ENCODE results near the gene FMNL3.

FMNL3 gene

GRCh38 chr12:49604856-49605255 lies 102.3 kb downstream of the FMNL3 start:
- Histone ChIP-seq H3K4ac (ENCODE audit: low read depth, low read length) (no peak overlapping the region), H3K4me1 (ENCODE audit: control insufficient read depth in 1 of 2, insufficient read depth in 2 of 2, low read length in 2 of 2) (peaks cover 0 to 4% of the 10 kb centered on the region in 2 experiments), H2AFZ (ENCODE audit: insufficient read depth, low read length, poor library complexity) (no peak overlapping the region), H2AK5ac (ENCODE audit: low read length) (no peak overlapping the region), H3K36me3 (ENCODE audit: control insufficient read depth in 1 of 2, insufficient read depth in 2 of 2, low read length in 2 of 2) (no peaks in the 10 kb centered on the region), H2BK120ac (ENCODE audit: insufficient read depth, low read length, poor library complexity) (no peak overlapping the region), H3K79me2 (ENCODE audit: control insufficient read depth, insufficient read depth, low read length, poor library complexity) (no peaks in the 10 kb centered on the region), H4K91ac (ENCODE audit: low read depth, low read length) (no peak overlapping the region), H3K18ac (ENCODE audit: low read length) (no peak overlapping the region), H3K23ac (ENCODE audit: low read length) (no peak overlapping the region), H3K27ac (ENCODE audit: low read depth, low read length) (no peak overlapping the region), H3K27me3 (ENCODE audit: insufficient read depth, low read length) (no peaks in the 10 kb centered on the region), H3K79me1 (ENCODE audit: low read length) (no peaks in the 10 kb centered on the region), H4K8ac (ENCODE audit: low read depth, low read length) (no peak overlapping the region), H3K9ac (ENCODE audit: low read length) (no peak overlapping the region), H3K9me3 (ENCODE audit: insufficient read depth, low read depth, low read length) (peaks cover under 1% of the 10 kb centered on the region), H4K12ac (ENCODE audit: low read depth, low read length) (no peak overlapping the region), H3K4me3 (ENCODE audit: low read depth, low read length) (no peak overlapping the region), H3K14ac (ENCODE audit: low read length) (no peak overlapping the region), H2BK5ac (ENCODE audit: low read depth, low read length, poor library complexity) (no peak overlapping the region), H3K4me2 (ENCODE audit: low read length) (no peak overlapping the region), H2BK12ac (ENCODE audit: low read length) (no peak overlapping the region)
- no peak for DNase-seq
- no CpG with 5 or more reads among the region's 5 CpGs for WGBS (ENCODE audit: extremely low coverage, insufficient coverage, insufficient read length)

GRCh38 chr12:49603721-49604120 lies 103.5 kb downstream of the FMNL3 start:
- no peak overlapping the region for H2BK12ac ChIP-seq (ENCODE audit: low read length)
- peaks cover 4% of the 10 kb centered on the region for H3K9me3 ChIP-seq (ENCODE audit: insufficient read depth, low read depth, low read length)
- no peak overlapping the region for H2AFZ ChIP-seq (ENCODE audit: insufficient read depth, low read length, poor library complexity)
- no peak overlapping the region for H3K9ac ChIP-seq (ENCODE audit: low read length)
- no CpG with 5 or more reads among the region's 1 CpG for WGBS (ENCODE audit: extremely low coverage, insufficient coverage, insufficient read length)
- H3K27ac ChIP-seq (ENCODE audit: low read depth, low read length), result no peak overlapping the region
- H3K4ac ChIP-seq (ENCODE audit: low read depth, low read length), result no peak overlapping the region
- H3K4me2 ChIP-seq (ENCODE audit: low read length), result no peak overlapping the region
- H2BK120ac ChIP-seq (ENCODE audit: insufficient read depth, low read length, poor library complexity), result no peak overlapping the region
- H3K79me1 ChIP-seq (ENCODE audit: low read length), result no peaks in the 10 kb centered on the region
- H3K23ac ChIP-seq (ENCODE audit: low read length), result no peak overlapping the region
- H3K36me3 ChIP-seq (ENCODE audit: control insufficient read depth in 1 of 2, insufficient read depth in 2 of 2, low read length in 2 of 2), result no peaks in the 10 kb centered on the region
- H2AK5ac ChIP-seq (ENCODE audit: low read length), result no peak overlapping the region
- DNase-seq, result no peak
- H3K4me1 ChIP-seq (ENCODE audit: control insufficient read depth in 1 of 2, insufficient read depth in 2 of 2, low read length in 2 of 2), result no peaks in the 10 kb centered on the region
- H3K4me3 ChIP-seq (ENCODE audit: low read depth, low read length), result no peak overlapping the region
- H4K8ac ChIP-seq (ENCODE audit: low read depth, low read length), result no peak overlapping the region
- no peak overlapping the region for H3K18ac ChIP-seq (ENCODE audit: low read length)
- H4K12ac ChIP-seq (ENCODE audit: low read depth, low read length), result no peak overlapping the region
- no peak overlapping the region for H4K91ac ChIP-seq (ENCODE audit: low read depth, low read length)
- no peak overlapping the region for H3K14ac ChIP-seq (ENCODE audit: low read length)
- no peaks in the 10 kb centered on the region for H3K79me2 ChIP-seq (ENCODE audit: control insufficient read depth, insufficient read depth, low read length, poor library complexity)
- no peak overlapping the region for H2BK5ac ChIP-seq (ENCODE audit: low read depth, low read length, poor library complexity)
- no peaks in the 10 kb centered on the region for H3K27me3 ChIP-seq (ENCODE audit: insufficient read depth, low read length)

GRCh38 chr12:49599961-49600360 lies 107.2 kb downstream of the FMNL3 start:
- H3K79me2 ChIP-seq (ENCODE audit: control insufficient read depth, insufficient read depth, low read length, poor library complexity), result no peaks in the 10 kb centered on the region
- H3K4me1 ChIP-seq (ENCODE audit: control insufficient read depth in 1 of 2, insufficient read depth in 2 of 2, low read length in 2 of 2), result no peaks in the 10 kb centered on the region
- H3K9ac ChIP-seq (ENCODE audit: low read length), result no peak overlapping the region
- H2AFZ ChIP-seq (ENCODE audit: insufficient read depth, low read length, poor library complexity), result no peak overlapping the region
- no peak overlapping the region for H2AK5ac ChIP-seq (ENCODE audit: low read length)
- no peak overlapping the region for H3K18ac ChIP-seq (ENCODE audit: low read length)
- no peak for DNase-seq
- H3K9me3 ChIP-seq (ENCODE audit: insufficient read depth, low read depth, low read length), result peaks cover 4% of the 10 kb centered on the region
- H3K14ac ChIP-seq (ENCODE audit: low read length), result no peak overlapping the region
- no peak overlapping the region for H4K12ac ChIP-seq (ENCODE audit: low read depth, low read length)
- H2BK120ac ChIP-seq (ENCODE audit: insufficient read depth, low read length, poor library complexity), result no peak overlapping the region
- no peak overlapping the region for H4K8ac ChIP-seq (ENCODE audit: low read depth, low read length)
- H2BK12ac ChIP-seq (ENCODE audit: low read length), result no peak overlapping the region
- H3K27ac ChIP-seq (ENCODE audit: low read depth, low read length), result no peak overlapping the region
- H3K23ac ChIP-seq (ENCODE audit: low read length), result no peak overlapping the region
- H3K79me1 ChIP-seq (ENCODE audit: low read length), result no peaks in the 10 kb centered on the region
- no peaks in the 10 kb centered on the region for H3K36me3 ChIP-seq (ENCODE audit: control insufficient read depth in 1 of 2, insufficient read depth in 2 of 2, low read length in 2 of 2)
- H3K4me2 ChIP-seq (ENCODE audit: low read length), result no peak overlapping the region
- no peak overlapping the region for H3K4me3 ChIP-seq (ENCODE audit: low read depth, low read length)
- H3K4ac ChIP-seq (ENCODE audit: low read depth, low read length), result no peak overlapping the region
- H2BK5ac ChIP-seq (ENCODE audit: low read depth, low read length, poor library complexity), result no peak overlapping the region
- no peak overlapping the region for H4K91ac ChIP-seq (ENCODE audit: low read depth, low read length)
- H3K27me3 ChIP-seq (ENCODE audit: insufficient read depth, low read length), result no peaks in the 10 kb centered on the region
- no CpG with 5 or more reads among the region's 8 CpGs for WGBS (ENCODE audit: extremely low coverage, insufficient coverage, insufficient read length)

- no peak overlapping the region for H4K91ac ChIP-seq (ENCODE audit: low read depth, low read length)
Observed at GRCh38 chr12:49598527-49598926, 108.7 kb downstream of the FMNL3 start.

More at GRCh38 chr12:49598527-49598926, 108.7 kb downstream of the FMNL3 start:
- no peaks in the 10 kb centered on the region for H3K27me3 ChIP-seq (ENCODE audit: insufficient read depth, low read length)
- H3K36me3 ChIP-seq (ENCODE audit: control insufficient read depth in 1 of 2, insufficient read depth in 2 of 2, low read length in 2 of 2), result no peaks in the 10 kb centered on the region
- H2AK5ac ChIP-seq (ENCODE audit: low read length), result no peak overlapping the region
- no peak overlapping the region for H3K23ac ChIP-seq (ENCODE audit: low read length)
- H4K8ac ChIP-seq (ENCODE audit: low read depth, low read length), result no peak overlapping the region
- DNase-seq, result no peak
- H3K79me2 ChIP-seq (ENCODE audit: control insufficient read depth, insufficient read depth, low read length, poor library complexity), result no peaks in the 10 kb centered on the region
- no peak overlapping the region for H3K14ac ChIP-seq (ENCODE audit: low read length)
- H3K79me1 ChIP-seq (ENCODE audit: low read length), result no peaks in the 10 kb centered on the region
- no peak overlapping the region for H2BK5ac ChIP-seq (ENCODE audit: low read depth, low read length, poor library complexity)
- H3K9ac ChIP-seq (ENCODE audit: low read length), result no peak overlapping the region
- no peak overlapping the region for H3K4me2 ChIP-seq (ENCODE audit: low read length)
- H3K9me3 ChIP-seq (ENCODE audit: insufficient read depth, low read depth, low read length), result peaks cover 4% of the 10 kb centered on the region
- no peak overlapping the region for H2BK12ac ChIP-seq (ENCODE audit: low read length)
- H4K12ac ChIP-seq (ENCODE audit: low read depth, low read length), result no peak overlapping the region
- no peak overlapping the region for H3K4me3 ChIP-seq (ENCODE audit: low read depth, low read length)
- no peaks in the 10 kb centered on the region for H3K4me1 ChIP-seq (ENCODE audit: control insufficient read depth in 1 of 2, insufficient read depth in 2 of 2, low read length in 2 of 2)
- H3K27ac ChIP-seq (ENCODE audit: low read depth, low read length), result no peak overlapping the region
- H3K18ac ChIP-seq (ENCODE audit: low read length), result no peak overlapping the region
- H3K4ac ChIP-seq (ENCODE audit: low read depth, low read length), result no peak overlapping the region
- H2BK120ac ChIP-seq (ENCODE audit: insufficient read depth, low read length, poor library complexity), result no peak overlapping the region
- WGBS (ENCODE audit: extremely low coverage, insufficient coverage, insufficient read length), result no CpG with 5 or more reads among the region's 10 CpGs
- no peak overlapping the region for H2AFZ ChIP-seq (ENCODE audit: insufficient read depth, low read length, poor library complexity)
